GM12872 (cell line): ENCODE results near the gene SLPI.

Experiments used
- CTCF ChIP-seq: IDR thresholded peaks from 3 replicates; pipeline ENCODE4 v1.5.1; 2011; ENCODE audit warnings: low read depth, mild to moderate bottlenecking, low read length, moderate library complexity; ENCODE audit not compliant: insufficient read depth

SLPI gene

GRCh38 chr20:45288376-45288775 is 34.0 kb upstream of the SLPI start:
- TF ChIP-seq CTCF, result no peak

- TF ChIP-seq CTCF, result no peak
Measured at GRCh38 chr20:45283551-45284057, 29.2 kb upstream of the SLPI start.

GRCh38 chr20:45282700-45283550 is 28.6 kb upstream of the SLPI start:
- TF ChIP-seq CTCF, result no peak

- TF ChIP-seq CTCF, result no peak
Measured at GRCh38 chr20:45279992-45280391, 25.6 kb upstream of the SLPI start.

GRCh38 chr20:45275338-45275737 is 21.0 kb upstream of the SLPI start:
- TF ChIP-seq CTCF, result no peak

- no peak for TF ChIP-seq CTCF
Measured at GRCh38 chr20:45269754-45270270, 15.4 kb upstream of the SLPI start.

- no peak for TF ChIP-seq CTCF
Measured at GRCh38 chr20:45269056-45269455, 14.7 kb upstream of the SLPI start.
